Measurements from ENCODE around the gene CHCHD6. TPM values are rescaled to one million over a fixed set of nuclear protein-coding genes. Genes with fewer than 3 reads are reported as not detected.

CHCHD6 gene
- total and polyA plus RNA-seq, 2 experiments from 2014 or later = 15.8 to 21.4 TPM

GRCh38 chr3:126912491-126913195 lies 208.6 kb downstream of the CHCHD6 start:
- H3K4me1 ChIP-seq (ENCODE audit: insufficient read depth) = peaks cover 19% of the 10 kb centered on the region
- no peak for TF ChIP-seq EZH2 (IDR thresholded peaks at IDR 0.05; ENCODE audit: insufficient read depth, poor library complexity, severe bottlenecking)
- no peak for TF ChIP-seq EZH2phosphoT487 (IDR thresholded peaks at IDR 0.05; ENCODE audit: insufficient read depth, low read depth)
- no peaks in the 10 kb centered on the region for H3K79me2 ChIP-seq (ENCODE audit: insufficient read depth)
- H3K27ac ChIP-seq = no peak overlapping the region
- 96 to 97% methylated on average over 12 of the region's 12 CpGs for WGBS, 2 experiments (ENCODE audit: low coverage in 1 of 2, low lambda C conversion rate in 2 of 2, missing lambda C conversion rate in 2 of 2)
- in situ Hi-C loops (cut with MboI) = no loop called here
- no peaks in the 10 kb centered on the region for H3K36me3 ChIP-seq (ENCODE audit: low read depth)
- H3F3A ChIP-seq (ENCODE audit: insufficient read depth) = peaks cover 9% of the 10 kb centered on the region; the same call in 1 of the 2 replicates
- H3K4me2 ChIP-seq (ENCODE audit: unreplicated experiment) = no peak overlapping the region
- no peaks in the 10 kb centered on the region for H3K27me3 ChIP-seq (replicated peaks; ENCODE audit: insufficient read depth)
- no peak overlapping the region for H2AFZ ChIP-seq
- no peaks in the 10 kb centered on the region for H4K20me1 ChIP-seq (ENCODE audit: insufficient read depth)
- H3K4me3 ChIP-seq = no peak overlapping the region
- no peaks in the 10 kb centered on the region for H3K9me3 ChIP-seq (ENCODE audit: low read depth)
- H3K9me2 ChIP-seq (ENCODE audit: insufficient read depth) = no peaks in the 10 kb centered on the region
- no peak for DNase-seq
- no peak overlapping the region for H3K9ac ChIP-seq

- Histone ChIP-seq H3K9me2 (ENCODE audit: insufficient read depth) (no peaks in the 10 kb centered on the region), H3K9me3 (ENCODE audit: low read depth) (no peaks in the 10 kb centered on the region), H3K4me2 (ENCODE audit: unreplicated experiment) (no peak overlapping the region), H2AFZ (no peak overlapping the region), H3K27me3 (replicated peaks; ENCODE audit: insufficient read depth) (no peaks in the 10 kb centered on the region), H3K9ac (no peak overlapping the region), H3K27ac (no peak overlapping the region), H3K4me3 (no peak overlapping the region), H3K36me3 (ENCODE audit: low read depth) (no peaks in the 10 kb centered on the region), H3K79me2 (ENCODE audit: insufficient read depth) (no peaks in the 10 kb centered on the region), H3K4me1 (ENCODE audit: insufficient read depth) (peaks cover 19% of the 10 kb centered on the region), H3F3A (ENCODE audit: insufficient read depth) (peaks cover 9% of the 10 kb centered on the region; the same call in 1 of the 2 replicates), H4K20me1 (ENCODE audit: insufficient read depth) (no peaks in the 10 kb centered on the region)
- 94 to 96% methylated on average over 6 of the region's 6 CpGs for WGBS, 2 experiments (ENCODE audit: low coverage in 1 of 2, low lambda C conversion rate in 2 of 2, missing lambda C conversion rate in 2 of 2)
- TF ChIP-seq EZH2phosphoT487 (IDR thresholded peaks at IDR 0.05; ENCODE audit: insufficient read depth, low read depth) (no peak), EZH2 (IDR thresholded peaks at IDR 0.05; ENCODE audit: insufficient read depth, poor library complexity, severe bottlenecking) (no peak)
- DNase-seq = no peak
- in situ Hi-C loops (cut with MboI) = no loop called here
These were observed 209.5 kb downstream of the CHCHD6 start for GRCh38 chr3:126913524-126913923.

- Histone ChIP-seq H3K27ac (no peak overlapping the region), H3K4me1 (ENCODE audit: insufficient read depth) (peaks cover 19% of the 10 kb centered on the region), H3K36me3 (ENCODE audit: low read depth) (no peaks in the 10 kb centered on the region), H3K4me3 (no peak overlapping the region), H3F3A (ENCODE audit: insufficient read depth) (peaks cover 9% of the 10 kb centered on the region; the same call in 1 of the 2 replicates), H2AFZ (no peak overlapping the region), H3K79me2 (ENCODE audit: insufficient read depth) (no peaks in the 10 kb centered on the region), H4K20me1 (ENCODE audit: insufficient read depth) (no peaks in the 10 kb centered on the region), H3K27me3 (replicated peaks; ENCODE audit: insufficient read depth) (no peaks in the 10 kb centered on the region), H3K9ac (no peak overlapping the region), H3K9me3 (ENCODE audit: low read depth) (no peaks in the 10 kb centered on the region), H3K4me2 (ENCODE audit: unreplicated experiment) (no peak overlapping the region), H3K9me2 (ENCODE audit: insufficient read depth) (no peaks in the 10 kb centered on the region)
- TF ChIP-seq EZH2phosphoT487 (IDR thresholded peaks at IDR 0.05; ENCODE audit: insufficient read depth, low read depth) = no peak
- TF ChIP-seq EZH2 (IDR thresholded peaks at IDR 0.05; ENCODE audit: insufficient read depth, poor library complexity, severe bottlenecking) = no peak
- WGBS, 2 experiments (ENCODE audit: low coverage in 1 of 2, low lambda C conversion rate in 2 of 2, missing lambda C conversion rate in 2 of 2) = 84 to 96% methylated on average over 6 to 7 of the region's 7 CpGs
- in situ Hi-C loops (cut with MboI) = no loop called here
- DNase-seq = no peak
These were observed 210.2 kb downstream of the CHCHD6 start for GRCh38 chr3:126914226-126914625.

- Histone ChIP-seq H2AFZ (no peak overlapping the region), H3K27ac (no peak overlapping the region), H3K4me1 (ENCODE audit: insufficient read depth) (peaks cover 19% of the 10 kb centered on the region), H3K9me3 (ENCODE audit: low read depth) (no peaks in the 10 kb centered on the region), H4K20me1 (ENCODE audit: insufficient read depth) (no peaks in the 10 kb centered on the region), H3K9me2 (ENCODE audit: insufficient read depth) (no peaks in the 10 kb centered on the region), H3K4me2 (ENCODE audit: unreplicated experiment) (no peak overlapping the region), H3K36me3 (ENCODE audit: low read depth) (no peaks in the 10 kb centered on the region), H3K27me3 (replicated peaks; ENCODE audit: insufficient read depth) (no peaks in the 10 kb centered on the region), H3F3A (ENCODE audit: insufficient read depth) (peaks cover 9% of the 10 kb centered on the region; the same call in 1 of the 2 replicates), H3K4me3 (no peak overlapping the region), H3K9ac (no peak overlapping the region), H3K79me2 (ENCODE audit: insufficient read depth) (no peaks in the 10 kb centered on the region)
- no peak for TF ChIP-seq EZH2 (IDR thresholded peaks at IDR 0.05; ENCODE audit: insufficient read depth, poor library complexity, severe bottlenecking)
- TF ChIP-seq EZH2phosphoT487 (IDR thresholded peaks at IDR 0.05; ENCODE audit: insufficient read depth, low read depth) = no peak
- no peak for DNase-seq
- in situ Hi-C loops (cut with MboI) = no loop called here
- 100% methylated on average over 4 of the region's 4 CpGs for WGBS, 2 experiments (ENCODE audit: low coverage in 1 of 2, low lambda C conversion rate in 2 of 2, missing lambda C conversion rate in 2 of 2)
These were observed 211.0 kb downstream of the CHCHD6 start for GRCh38 chr3:126915015-126915414.
